Measurements from ENCODE around the gene NUDT4.
"Not testable (repeated sequence)": the region's sequence is repeated elsewhere in the genome, so short reads cannot be mapped to it uniquely, and the experiment has no call there.

The NUDT4 gene

GRCh38 chr12:93409343-93410187 lies 31.8 kb downstream of the NUDT4 start:
- WGBS, 2 experiments, result 89 to 100% methylated on average over 2 to 4 of the region's 4 CpGs
- not testable (repeated sequence) for H3K36me3 ChIP-seq (ENCODE audit: control insufficient read depth, insufficient read depth, low read length); H3K27me3 ChIP-seq (ENCODE audit: control insufficient read depth, insufficient read depth, low read length, poor library complexity, severe bottlenecking)

GRCh38 chr12:93411060-93411459 lies 33.3 kb downstream of the NUDT4 start:
- H3K4me3 ChIP-seq (ENCODE audit: insufficient read depth, low read depth, low read length); H3K9me3 ChIP-seq (ENCODE audit: control insufficient read depth, low read length); H3K36me3 ChIP-seq (ENCODE audit: control insufficient read depth, insufficient read depth, low read length); H3K27ac ChIP-seq (ENCODE audit: insufficient read depth, low read depth, low read length, poor library complexity, severe bottlenecking); H3K27me3 ChIP-seq (ENCODE audit: control insufficient read depth, insufficient read depth, low read length, poor library complexity, severe bottlenecking); H3K4me1 ChIP-seq (ENCODE audit: control insufficient read depth, insufficient read depth, low read length): not testable (repeated sequence)
- 97% methylated on average over 6 of the region's 6 CpGs for WGBS, 2 experiments

More at GRCh38 chr12:93409343-93410187, 31.8 kb downstream of the NUDT4 start:
- H3K9me3 ChIP-seq (ENCODE audit: control insufficient read depth, low read length); H3K4me3 ChIP-seq (ENCODE audit: insufficient read depth, low read depth, low read length); H3K4me1 ChIP-seq (ENCODE audit: control insufficient read depth, insufficient read depth, low read length); H3K27ac ChIP-seq (ENCODE audit: insufficient read depth, low read depth, low read length, poor library complexity, severe bottlenecking): not testable (repeated sequence)

- H3K27me3 ChIP-seq (ENCODE audit: control insufficient read depth, insufficient read depth, low read length, poor library complexity, severe bottlenecking); H3K9me3 ChIP-seq (ENCODE audit: control insufficient read depth, low read length); H3K4me1 ChIP-seq (ENCODE audit: control insufficient read depth, insufficient read depth, low read length); H3K36me3 ChIP-seq (ENCODE audit: control insufficient read depth, insufficient read depth, low read length); H3K27ac ChIP-seq (ENCODE audit: insufficient read depth, low read depth, low read length, poor library complexity, severe bottlenecking); H3K4me3 ChIP-seq (ENCODE audit: insufficient read depth, low read depth, low read length): not testable (repeated sequence)
- 92 to 96% methylated on average over 6 to 8 of the region's 8 CpGs for WGBS, 2 experiments
These were observed 34.7 kb downstream of the NUDT4 start for GRCh38 chr12:93412396-93412795.

- no peaks in the 10 kb centered on the region for H3K27me3 ChIP-seq (ENCODE audit: control insufficient read depth, insufficient read depth, low read length, poor library complexity, severe bottlenecking)
- no peak overlapping the region for H3K27ac ChIP-seq (ENCODE audit: insufficient read depth, low read depth, low read length, poor library complexity, severe bottlenecking)
- no peak overlapping the region for H3K4me3 ChIP-seq (ENCODE audit: insufficient read depth, low read depth, low read length)
- 94 to 95% methylated on average over 3 of the region's 3 CpGs for WGBS, 2 experiments
- no peaks in the 10 kb centered on the region for H3K9me3 ChIP-seq (ENCODE audit: control insufficient read depth, low read length)
- H3K4me1 ChIP-seq (ENCODE audit: control insufficient read depth, insufficient read depth, low read length), result no peaks in the 10 kb centered on the region
- peaks cover 7% of the 10 kb centered on the region for H3K36me3 ChIP-seq (ENCODE audit: control insufficient read depth, insufficient read depth, low read length)
These were observed 35.3 kb downstream of the NUDT4 start for GRCh38 chr12:93413064-93413463.

- no peak overlapping the region for H3K27ac ChIP-seq (ENCODE audit: insufficient read depth, low read depth, low read length, poor library complexity, severe bottlenecking)
- no peaks in the 10 kb centered on the region for H3K27me3 ChIP-seq (ENCODE audit: control insufficient read depth, insufficient read depth, low read length, poor library complexity, severe bottlenecking)
- 99 to 100% methylated on average over 2 to 3 of the region's 3 CpGs for whole genome bisulfite sequencing, 2 experiments
- no peak overlapping the region for H3K4me3 ChIP-seq (ENCODE audit: insufficient read depth, low read depth, low read length)
- H3K4me1 ChIP-seq (ENCODE audit: control insufficient read depth, insufficient read depth, low read length), result no peaks in the 10 kb centered on the region
- no peaks in the 10 kb centered on the region for H3K9me3 ChIP-seq (ENCODE audit: control insufficient read depth, low read length)
- H3K36me3 ChIP-seq (ENCODE audit: control insufficient read depth, insufficient read depth, low read length), result no peaks in the 10 kb centered on the region
These were observed 38.2 kb downstream of the NUDT4 start for GRCh38 chr12:93415723-93416464.

- no peaks in the 10 kb centered on the region for H3K9me3 ChIP-seq (ENCODE audit: control insufficient read depth, low read length)
- no peak overlapping the region for H3K4me3 ChIP-seq (ENCODE audit: insufficient read depth, low read depth, low read length)
- peaks cover 4% of the 10 kb centered on the region for H3K4me1 ChIP-seq (ENCODE audit: control insufficient read depth, insufficient read depth, low read length)
- H3K27ac ChIP-seq (ENCODE audit: insufficient read depth, low read depth, low read length, poor library complexity, severe bottlenecking), result no peak overlapping the region
- H3K36me3 ChIP-seq (ENCODE audit: control insufficient read depth, insufficient read depth, low read length), result no peaks in the 10 kb centered on the region
- no peaks in the 10 kb centered on the region for H3K27me3 ChIP-seq (ENCODE audit: control insufficient read depth, insufficient read depth, low read length, poor library complexity, severe bottlenecking)
- WGBS, 2 experiments, result 91 to 93% methylated on average over 4 of the region's 4 CpGs
These were observed 40.3 kb downstream of the NUDT4 start for GRCh38 chr12:93417967-93418480.

- Histone ChIP-seq H3K4me1 (ENCODE audit: control insufficient read depth, insufficient read depth, low read length) (peaks cover 12% of the 10 kb centered on the region), H3K36me3 (ENCODE audit: control insufficient read depth, insufficient read depth, low read length) (no peaks in the 10 kb centered on the region), H3K9me3 (ENCODE audit: control insufficient read depth, low read length) (no peaks in the 10 kb centered on the region), H3K27ac (ENCODE audit: insufficient read depth, low read depth, low read length, poor library complexity, severe bottlenecking) (no peak overlapping the region), H3K4me3 (ENCODE audit: insufficient read depth, low read depth, low read length) (no peak overlapping the region), H3K27me3 (ENCODE audit: control insufficient read depth, insufficient read depth, low read length, poor library complexity, severe bottlenecking) (no peaks in the 10 kb centered on the region)
- whole genome bisulfite sequencing, 2 experiments, result 17 to 20% methylated on average over 1 of the region's 1 CpG
These were observed 41.8 kb downstream of the NUDT4 start for GRCh38 chr12:93419388-93420034.

GRCh38 chr12:93422050-93422449 lies 44.3 kb downstream of the NUDT4 start:
- WGBS, 2 experiments, result 91 to 94% methylated on average over 2 of the region's 2 CpGs
- Histone ChIP-seq H3K9me3 (ENCODE audit: control insufficient read depth, low read length) (no peaks in the 10 kb centered on the region), H3K4me3 (ENCODE audit: insufficient read depth, low read depth, low read length) (no peak overlapping the region), H3K4me1 (ENCODE audit: control insufficient read depth, insufficient read depth, low read length) (peaks cover 15% of the 10 kb centered on the region), H3K36me3 (ENCODE audit: control insufficient read depth, insufficient read depth, low read length) (no peaks in the 10 kb centered on the region), H3K27me3 (ENCODE audit: control insufficient read depth, insufficient read depth, low read length, poor library complexity, severe bottlenecking) (no peaks in the 10 kb centered on the region), H3K27ac (ENCODE audit: insufficient read depth, low read depth, low read length, poor library complexity, severe bottlenecking) (no peak overlapping the region)

- no peak overlapping the region for H3K4me3 ChIP-seq (ENCODE audit: insufficient read depth, low read depth, low read length)
- 84 to 97% methylated on average over 6 to 8 of the region's 8 CpGs for WGBS, 2 experiments
- peaks cover 15% of the 10 kb centered on the region for H3K4me1 ChIP-seq (ENCODE audit: control insufficient read depth, insufficient read depth, low read length)
- H3K27ac ChIP-seq (ENCODE audit: insufficient read depth, low read depth, low read length, poor library complexity, severe bottlenecking), result no peak overlapping the region
- no peaks in the 10 kb centered on the region for H3K9me3 ChIP-seq (ENCODE audit: control insufficient read depth, low read length)
- no peaks in the 10 kb centered on the region for H3K36me3 ChIP-seq (ENCODE audit: control insufficient read depth, insufficient read depth, low read length)
- no peaks in the 10 kb centered on the region for H3K27me3 ChIP-seq (ENCODE audit: control insufficient read depth, insufficient read depth, low read length, poor library complexity, severe bottlenecking)
These were observed 48.1 kb downstream of the NUDT4 start for GRCh38 chr12:93425736-93426411.

Data from ectodermal cell (in vitro differentiated cells).